ENCODE results near the gene PPP1R18.

The PPP1R18 gene

GRCh38 chr6:30641048-30641447, 45.4 kb downstream of the PPP1R18 start:
- H3K27ac Mint-ChIP-seq: peak overlapping the region; percentile 56
- H3K9me3 Mint-ChIP-seq: no peaks in the 10 kb centered on the region
- peaks cover 35% of the 10 kb centered on the region for H3K36me3 Mint-ChIP-seq
- ATAC-seq (no peak), DNase-seq (ENCODE audit: low spot score in 2 of 2) (no peak)
- no peak overlapping the region for H3K4me3 Mint-ChIP-seq
- peaks cover 12% of the 10 kb centered on the region for H3K4me1 Mint-ChIP-seq

- peaks cover 30% of the 10 kb centered on the region for H3K36me3 Mint-ChIP-seq
- no peak for ATAC-seq
Observed at GRCh38 chr6:30640481-30640880, 46.0 kb downstream of the PPP1R18 start.

GRCh38 chr6:30635834-30636233, 50.6 kb downstream of the PPP1R18 start:
- Mint-ChIP-seq H3K36me3 (peaks cover 51% of the 10 kb centered on the region), H3K9me3 (no peaks in the 10 kb centered on the region), H3K4me1 (peaks cover 1% of the 10 kb centered on the region), H3K4me3 (no peak overlapping the region), H3K27ac (no peak overlapping the region)
- DNase-seq (ENCODE audit: low spot score in 2 of 2) (no peak), ATAC-seq (no peak)

More at GRCh38 chr6:30640481-30640880, 46.0 kb downstream of the PPP1R18 start:
- Mint-ChIP-seq H3K4me1 (peaks cover 6% of the 10 kb centered on the region), H3K4me3 (no peak overlapping the region), H3K9me3 (no peaks in the 10 kb centered on the region), H3K27ac (no peak overlapping the region)
- no peak for DNase-seq (ENCODE audit: low spot score in 2 of 2)

- H3K27ac Mint-ChIP-seq: peak within 1 kb of the TSS; percentile 89
Observed at GRCh38 chr6:30626484-30627366, 59.7 kb downstream of the PPP1R18 start, which contains the start of gene ATAT1. Gene ATAT1 (plus strand): TSS chr6:30626874.

More at GRCh38 chr6:30626484-30627366, 59.7 kb downstream of the PPP1R18 start, which contains the start of gene ATAT1:
- DNase-seq (ENCODE audit: low spot score in 2 of 2): peak; percentile 68 to 91
- Mint-ChIP-seq H3K36me3 (peaks cover 94% of the 10 kb centered on the region), H3K4me1 (peaks cover 32% of the 10 kb centered on the region), H3K9me3 (no peaks in the 10 kb centered on the region), H3K4me3 (peak within 1 kb of the TSS; percentile 88)
- peak; percentile 98 for ATAC-seq

All from stimulated activated effector memory CD8-positive, alpha-beta T cell treated with anti-CD3 and anti-CD28 coated beads, Interleukin-12 subunit alpha, Interleukin-12 subunit beta, amount 100 ng/mL, for 72 hours (primary cell).